A172 (cell line): Measurements from ENCODE around the gene KMT5C. TPM values are rescaled to one million over a fixed set of nuclear protein-coding genes. Genes with fewer than 3 reads are reported as not detected.
"Not testable (repeated sequence)": the region's sequence is repeated elsewhere in the genome, so short reads cannot be mapped to it uniquely, and the experiment has no call there.

Experiments used
- DNase-seq: peaks from one replicate; pipeline ENCODE4 v3.0.0-alpha.2; 2015; ENCODE audit warnings: low spot score
- total RNA-seq: library from RNA; depleted of rRNA; stranded (reverse); fragments of >200 nt; shearing (Covaris generic); gene quantifications from 2 replicates; pipeline ENCODE4 v1.2.3, GENCODE V29; 2014

Gene KMT5C
- total RNA-seq, 1 experiment from 2014 or later: 19.8 TPM

GRCh38 chr19:55316646-55317045 lies 23.0 kb upstream of the KMT5C start:
- DNase-seq: no peak

GRCh38 chr19:55319785-55320184 lies 19.9 kb upstream of the KMT5C start:
- no peak for DNase-seq

- DNase-seq: no peak
Observed at GRCh38 chr19:55320844-55321419, 18.7 kb upstream of the KMT5C start.

GRCh38 chr19:55321466-55322137 lies 18.1 kb upstream of the KMT5C start:
- DNase-seq: no peak

- no peak for DNase-seq
Observed at GRCh38 chr19:55322204-55322885, 17.3 kb upstream of the KMT5C start.

- no peak for DNase-seq
Observed at GRCh38 chr19:55324662-55325061, 15.0 kb upstream of the KMT5C start.

GRCh38 chr19:55325172-55325571 lies 14.5 kb upstream of the KMT5C start, which contains the start of gene TMEM150B:
Gene TMEM150B, minus strand, starts transcription at chr19:55325341. Its CDS starts 4,305 bp downstream, at chr19:55321036.
- DNase-seq: no peak

GRCh38 chr19:55328774-55329318 lies 10.8 kb upstream of the KMT5C start:
- not testable (repeated sequence) for DNase-seq

GRCh38 chr19:55329791-55330190 lies 9.9 kb upstream of the KMT5C start:
- peak; percentile 75 for DNase-seq

GRCh38 chr19:55333870-55334269 lies 5.8 kb upstream of the KMT5C start:
- no peak for DNase-seq

- DNase-seq: no peak
Observed at GRCh38 chr19:55336101-55336500, 3.6 kb upstream of the KMT5C start.

GRCh38 chr19:55339889-55340783 lies 460 bp downstream of the KMT5C start:
- DNase-seq: no peak

GRCh38 chr19:55340784-55341147 lies 1.1 kb downstream of the KMT5C start:
- no peak for DNase-seq

GRCh38 chr19:55341171-55341588 lies 1.5 kb downstream of the KMT5C start:
- DNase-seq: peak; percentile 83

- no peak for DNase-seq
Observed at GRCh38 chr19:55341595-55342531, 2.2 kb downstream of the KMT5C start.

- DNase-seq: peak; percentile 56
Observed at GRCh38 chr19:55344444-55344843, 4.8 kb downstream of the KMT5C start.

- DNase-seq: no peak
Observed at GRCh38 chr19:55345101-55345817, 5.6 kb downstream of the KMT5C start.

- peak; percentile 93 for DNase-seq
Observed at GRCh38 chr19:55345818-55346724, 6.4 kb downstream of the KMT5C start.
